Naive B cell (primary cell): ENCODE results near the gene TLE5. TPM values are rescaled to one million over a fixed set of nuclear protein-coding genes. Genes with fewer than 3 reads are reported as not detected.
"Not testable (repeated sequence)": the region's sequence is repeated elsewhere in the genome, so short reads cannot be mapped to it uniquely, and the experiment has no call there.

Experiments
- ATAC-seq, 2 donors: fragments of 150-1000 bp; cut with Tn5 transposase; 2 replicates each; pipeline ENCODE4 v1.10.0; 2021; ENCODE audit warnings: low read depth in 2 of 2, mild to moderate bottlenecking in 2 of 2, moderate library complexity in 2 of 2
- DNase-seq: peaks from one replicate; pipeline ENCODE4 v3.0.0; 2022
- H3K27ac Mint-ChIP-seq, 6 donors: one replicate each; pipeline ENCODE4 v1.8.0; 2020 to 2022; ENCODE audit warnings: mild to moderate bottlenecking in 6 of 6, mixed read lengths in 6 of 6, moderate library complexity in 5 of 6, inconsistent platforms in 2 of 6
- H3K27me3 Mint-ChIP-seq, 3 donors: one replicate each; pipeline ENCODE4 v1.8.0; 2021 to 2022; ENCODE audit warnings: mixed read lengths in 3 of 3, mild to moderate bottlenecking in 1 of 3
- H3K36me3 Mint-ChIP-seq, 2 donors: one replicate each; pipeline ENCODE4 v1.8.0; 2020 to 2022; ENCODE audit warnings: mixed read lengths in 2 of 2, inconsistent platforms in 1 of 2, mild to moderate bottlenecking in 1 of 2
- H3K4me1 Mint-ChIP-seq, 3 donors: one replicate each; pipeline ENCODE4 v1.8.0; 2020 to 2022; ENCODE audit warnings: mixed read lengths in 3 of 3, inconsistent platforms in 1 of 3, mild to moderate bottlenecking in 1 of 3, moderate library complexity in 1 of 3
- H3K4me3 Mint-ChIP-seq, 8 donors: one replicate each; pipeline ENCODE4 v1.8.0; 2020 to 2022; ENCODE audit warnings: mild to moderate bottlenecking in 8 of 8, mixed read lengths in 8 of 8, moderate library complexity in 8 of 8, inconsistent platforms in 2 of 8
- H3K9me3 Mint-ChIP-seq, 7 donors: one replicate each; pipeline ENCODE4 v1.8.0; 2020 to 2022; ENCODE audit warnings: mixed read lengths in 7 of 7, mild to moderate bottlenecking in 5 of 7, inconsistent platforms in 2 of 7, moderate library complexity in 1 of 7
- polyA plus RNA-seq, 6 donors: library from polyadenylated mRNA; unstranded; fragments of 300-500 nt; fragmentation: Illumina TruSeq; gene quantifications; one replicate each; pipeline ENCODE4 v1.2.3, GENCODE V29; 2021; ENCODE audit warnings: low read depth in 6 of 6

Gene TLE5
- polyA plus RNA-seq, 6 donors from 2014 or later: 294 to 651 (median 379) TPM

- ATAC-seq (no peak), DNase-seq (no peak)
- peaks cover 28 to 29% (median 29%) of the 10 kb centered on the region in 3 donors for H3K4me1 Mint-ChIP-seq
- H3K4me3 Mint-ChIP-seq: no peak overlapping the region
- no peaks in the 10 kb centered on the region for H3K27me3 Mint-ChIP-seq
- H3K9me3 Mint-ChIP-seq: no peaks in the 10 kb centered on the region
- H3K27ac Mint-ChIP-seq: peak overlapping the region in 4 of 6 donors; percentile 43 to 57 (median 48)
- H3K36me3 Mint-ChIP-seq: peaks cover 5 to 18% of the 10 kb centered on the region in 2 donors
These were observed 7.9 kb downstream of the TLE5 start for GRCh38 chr19:3054265-3054971.

DNA sequence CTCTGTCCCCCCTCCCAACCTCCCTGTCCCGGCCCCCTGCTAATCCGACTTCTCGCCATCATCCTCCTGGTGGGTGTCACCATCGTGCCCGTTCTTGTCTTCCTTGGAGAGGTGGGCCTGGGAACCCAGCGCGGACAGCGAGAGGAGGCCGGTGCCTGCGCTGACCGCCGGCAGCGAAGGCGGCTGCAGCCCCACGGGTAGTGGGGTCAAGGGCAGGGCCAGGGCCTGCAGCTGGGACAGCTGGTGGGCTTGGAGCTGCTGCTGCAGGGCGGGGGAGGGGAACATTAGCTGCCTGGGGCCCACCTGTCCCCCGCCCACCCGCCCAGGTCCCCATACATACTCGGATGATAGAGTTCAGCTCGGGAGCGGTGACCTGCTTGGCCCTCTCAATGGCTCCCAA, 8.5 kb downstream of the TLE5 start:
- peaks cover 32 to 33% (median 33%) of the 10 kb centered on the region in 3 donors for H3K4me1 Mint-ChIP-seq
- DNase-seq (no peak), ATAC-seq (no peak)
- H3K36me3 Mint-ChIP-seq: peaks cover 5 to 18% of the 10 kb centered on the region in 2 donors
- no peak overlapping the region for H3K4me3 Mint-ChIP-seq
- no peaks in the 10 kb centered on the region for H3K27me3 Mint-ChIP-seq
- H3K27ac Mint-ChIP-seq: no peak overlapping the region
- no peaks in the 10 kb centered on the region for H3K9me3 Mint-ChIP-seq

DNA sequence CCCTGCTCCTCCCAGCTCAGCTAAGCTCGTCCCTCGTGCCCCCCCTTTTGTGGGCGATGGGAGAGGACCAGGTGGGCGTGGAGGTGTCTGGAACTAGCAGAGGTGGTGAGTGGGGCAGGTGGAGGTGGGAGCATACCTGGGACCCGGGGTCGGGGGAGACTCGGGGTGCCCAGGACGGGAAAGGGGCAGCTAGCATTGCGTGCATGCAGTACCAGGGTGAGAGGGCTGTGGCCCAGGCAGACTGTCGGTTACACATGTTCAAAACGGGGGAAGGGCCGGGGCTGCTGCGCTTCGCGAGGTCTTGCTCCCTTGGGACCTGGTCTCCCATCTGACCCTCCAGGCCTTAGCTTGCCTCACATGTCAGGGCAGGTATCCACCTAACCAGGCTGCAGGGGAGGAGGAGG, 9.1 kb downstream of the TLE5 start:
- H3K27ac Mint-ChIP-seq: peak overlapping the region in 1 of 6 donors; percentile 67
- H3K4me3 Mint-ChIP-seq: no peak overlapping the region
- ATAC-seq (peak in 1 of 2 donors; percentile 11), DNase-seq (no peak)
- peaks cover 5 to 18% of the 10 kb centered on the region in 2 donors for H3K36me3 Mint-ChIP-seq
- peaks cover 27 to 33% (median 28%) of the 10 kb centered on the region in 3 donors for H3K4me1 Mint-ChIP-seq
- no peaks in the 10 kb centered on the region for H3K9me3 Mint-ChIP-seq
- H3K27me3 Mint-ChIP-seq: no peaks in the 10 kb centered on the region

DNA sequence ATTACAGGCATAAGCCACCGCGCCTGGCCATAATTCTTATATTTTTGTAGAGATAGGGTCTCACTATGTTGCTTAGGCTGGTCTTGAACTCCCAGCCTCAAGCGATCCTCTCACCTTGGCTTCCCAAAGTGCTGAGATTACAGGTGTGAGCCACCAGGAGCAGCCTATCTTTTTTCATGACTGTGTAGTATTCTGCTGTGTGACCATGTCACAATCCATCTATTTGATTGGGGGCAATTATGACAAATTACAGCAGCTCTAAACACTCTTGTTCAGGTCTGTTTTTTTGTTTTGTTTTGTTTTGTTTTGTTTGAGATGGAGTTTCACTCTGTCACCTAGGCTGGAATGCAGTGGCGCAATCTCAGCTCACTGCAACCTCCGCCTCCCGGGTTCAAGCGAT, 12.3 kb downstream of the TLE5 start:
- H3K4me3 Mint-ChIP-seq: peak overlapping the region in 1 of 8 donors; percentile 29
- not testable (repeated sequence) for H3K36me3 Mint-ChIP-seq, H3K9me3 Mint-ChIP-seq, DNase-seq, ATAC-seq, H3K27me3 Mint-ChIP-seq
- peaks cover 15 to 36% (median 19%) of the 10 kb centered on the region in 3 donors for H3K4me1 Mint-ChIP-seq
- peak overlapping the region in 1 of 6 donors; percentile 49 for H3K27ac Mint-ChIP-seq

DNA sequence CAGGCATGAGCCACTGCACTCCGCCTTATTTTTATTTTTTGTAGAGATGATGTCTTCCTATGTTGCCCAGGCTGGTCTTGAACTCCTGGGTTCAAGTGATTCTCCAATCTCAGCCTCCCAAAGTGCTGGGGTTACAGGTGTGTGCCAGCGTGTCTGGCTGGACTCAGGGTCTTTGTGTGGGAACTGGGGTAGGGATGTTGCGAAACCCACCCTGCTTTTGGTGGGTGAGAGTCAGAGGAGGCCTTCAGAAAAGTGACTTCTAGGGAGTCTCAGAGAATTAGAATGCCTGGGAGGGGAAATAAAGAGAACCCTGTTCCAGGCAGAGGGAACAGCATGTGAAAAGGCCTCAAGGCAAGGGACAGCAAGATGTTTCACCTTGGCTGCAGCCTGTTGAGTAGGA, 13.2 kb downstream of the TLE5 start:
- Mint-ChIP-seq H3K4me1 (peaks cover 14 to 29% (median 15%) of the 10 kb centered on the region in 3 donors), H3K36me3 (no peaks in the 10 kb centered on the region), H3K4me3 (peak overlapping the region in 3 of 8 donors; percentile 12 to 62 (median 52)), H3K9me3 (no peaks in the 10 kb centered on the region), H3K27ac (no peak overlapping the region), H3K27me3 (no peaks in the 10 kb centered on the region)
- no peak for DNase-seq
- no peak for ATAC-seq

GRCh38 chr19:3048190-3048533, 14.1 kb downstream of the TLE5 start:
- no peak for DNase-seq
- Mint-ChIP-seq H3K27ac (no peak overlapping the region), H3K4me1 (peaks cover 14 to 29% (median 15%) of the 10 kb centered on the region in 3 donors), H3K27me3 (no peaks in the 10 kb centered on the region), H3K36me3 (no peaks in the 10 kb centered on the region), H3K9me3 (no peaks in the 10 kb centered on the region), H3K4me3 (peak overlapping the region; percentile 79 to 99 (median 90))
- no peak for ATAC-seq

DNA sequence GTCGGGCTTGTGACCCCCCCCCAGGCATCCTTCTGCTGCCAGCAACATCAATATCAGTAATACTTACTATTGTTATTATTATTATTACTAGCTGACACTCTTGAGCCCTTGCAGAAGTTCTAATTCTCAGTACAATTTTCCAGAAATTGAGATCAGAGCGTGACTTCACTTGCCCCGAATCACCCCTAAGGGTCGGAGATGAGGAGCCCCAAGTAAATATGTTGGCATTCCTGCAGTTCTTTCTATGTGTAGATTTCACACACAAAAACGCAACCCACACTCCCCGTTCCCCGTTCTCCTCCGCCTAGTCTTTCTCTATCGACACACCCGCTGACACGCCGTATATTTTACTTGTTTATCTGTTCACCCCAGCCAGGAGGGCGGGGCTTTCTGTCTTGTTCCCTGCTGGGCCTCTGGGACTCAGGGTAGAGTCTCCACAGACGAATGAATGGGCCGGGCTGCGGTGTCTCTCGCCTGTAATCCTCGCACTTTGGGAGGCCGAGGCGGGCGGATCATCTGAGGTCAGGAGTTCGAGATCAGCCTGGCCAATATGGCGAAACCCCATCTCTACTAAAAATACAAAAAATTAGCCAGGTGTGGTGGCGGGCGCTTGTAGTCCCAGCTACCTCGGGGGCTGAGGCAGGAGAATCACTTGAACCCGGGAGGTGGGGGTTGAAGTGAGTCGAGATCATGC, 14.7 kb downstream of the TLE5 start:
- H3K9me3 Mint-ChIP-seq: no peaks in the 10 kb centered on the region
- peaks cover 17 to 28% (median 17%) of the 10 kb centered on the region in 3 donors for H3K4me1 Mint-ChIP-seq
- H3K27ac Mint-ChIP-seq: peak overlapping the region in 5 of 6 donors; percentile 48 to 98 (median 84)
- peaks cover 0 to under 1% (median 0%) of the 10 kb centered on the region in 3 donors for H3K27me3 Mint-ChIP-seq
- DNase-seq (peak; percentile 50), ATAC-seq (peak; percentile 84 to 87)
- no peaks in the 10 kb centered on the region for H3K36me3 Mint-ChIP-seq
- peak overlapping the region; percentile 79 to 99 (median 90) for H3K4me3 Mint-ChIP-seq

GRCh38 chr19:3046698-3047495, 15.4 kb downstream of the TLE5 start:
- ATAC-seq (peak in 1 of 2 donors; percentile 5), DNase-seq (no peak)
- H3K4me1 Mint-ChIP-seq: peaks cover 21 to 29% (median 23%) of the 10 kb centered on the region in 3 donors
- H3K27me3 Mint-ChIP-seq: peaks cover 0 to 4% (median 0%) of the 10 kb centered on the region in 3 donors
- H3K9me3 Mint-ChIP-seq: no peaks in the 10 kb centered on the region
- H3K27ac Mint-ChIP-seq: peak overlapping the region in 1 of 6 donors; percentile 77
- no peaks in the 10 kb centered on the region for H3K36me3 Mint-ChIP-seq
- H3K4me3 Mint-ChIP-seq: peak overlapping the region; percentile 79 to 99 (median 90)

GRCh38 chr19:3045885-3046697, 16.2 kb downstream of the TLE5 start:
- H3K36me3 Mint-ChIP-seq: no peaks in the 10 kb centered on the region
- DNase-seq (no peak), ATAC-seq (no peak)
- H3K4me1 Mint-ChIP-seq: peaks cover 25 to 34% (median 28%) of the 10 kb centered on the region in 3 donors
- H3K9me3 Mint-ChIP-seq: no peaks in the 10 kb centered on the region
- H3K4me3 Mint-ChIP-seq: peak overlapping the region in 7 of 8 donors; percentile 51 to 72 (median 63)
- no peak overlapping the region for H3K27ac Mint-ChIP-seq
- H3K27me3 Mint-ChIP-seq: peaks cover 0 to 4% (median 0%) of the 10 kb centered on the region in 3 donors

DNA sequence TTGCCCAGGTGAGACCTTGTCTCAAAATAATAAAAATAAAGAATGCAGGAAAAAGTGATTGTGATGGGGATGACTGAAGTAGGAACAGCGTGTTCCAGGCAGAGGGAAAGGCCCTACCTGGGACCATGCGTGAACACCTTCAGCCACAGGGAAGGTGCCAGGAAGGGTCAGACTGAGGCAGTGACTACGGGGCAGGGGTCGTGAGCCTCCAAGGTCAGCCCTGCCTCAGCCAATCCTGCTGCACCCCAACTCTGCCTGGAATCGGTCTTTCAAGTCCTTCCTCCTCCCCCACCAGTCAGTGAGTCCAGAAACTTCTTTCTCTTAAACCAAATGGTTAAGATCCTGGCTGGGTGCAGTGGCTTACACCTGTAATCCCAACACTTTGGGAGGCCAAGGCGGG, 17.1 kb downstream of the TLE5 start:
- no peaks in the 10 kb centered on the region for H3K9me3 Mint-ChIP-seq
- H3K36me3 Mint-ChIP-seq: no peaks in the 10 kb centered on the region
- H3K27me3 Mint-ChIP-seq: peaks cover 0 to 4% (median 0%) of the 10 kb centered on the region in 3 donors
- no peak overlapping the region for H3K27ac Mint-ChIP-seq
- H3K4me1 Mint-ChIP-seq: peaks cover 25 to 34% (median 28%) of the 10 kb centered on the region in 3 donors
- ATAC-seq (no peak), DNase-seq (no peak)
- H3K4me3 Mint-ChIP-seq: peak overlapping the region in 2 of 8 donors; percentile 46 to 52

DNA sequence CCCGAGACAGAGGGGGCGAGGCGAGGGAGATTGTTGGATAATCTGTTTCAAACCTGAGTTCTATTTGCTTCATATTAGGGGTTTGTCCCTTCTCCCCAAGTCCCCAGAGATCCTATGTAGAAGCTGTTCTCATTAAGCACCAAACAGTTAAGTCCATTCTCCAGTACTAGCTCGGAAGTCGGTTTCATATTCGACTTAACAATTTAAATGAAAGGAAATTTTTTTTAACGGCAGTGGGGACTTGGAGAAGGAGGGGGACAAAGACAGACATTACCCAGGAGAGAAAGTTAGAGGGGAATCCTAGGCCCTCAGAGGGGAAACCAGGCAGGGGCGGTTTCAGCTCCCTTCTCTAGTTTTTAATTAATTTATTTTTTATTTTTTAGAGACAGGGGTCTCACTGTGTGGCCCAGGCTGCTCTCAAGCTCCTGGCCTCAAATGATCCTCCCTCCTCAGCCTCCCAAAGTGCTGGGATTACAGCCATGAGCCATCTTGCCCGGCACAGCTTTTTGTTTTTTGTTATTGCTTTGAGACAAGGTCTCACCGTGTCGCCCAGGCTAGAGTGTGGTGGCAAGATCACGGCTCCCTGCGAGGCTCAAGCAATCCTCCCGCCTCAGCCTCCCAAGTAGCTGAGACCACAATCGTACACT, 19.6 kb downstream of the TLE5 start:
- peak overlapping the region in 5 of 8 donors; percentile 9 to 83 (median 47) for H3K4me3 Mint-ChIP-seq
- DNase-seq: no peak
- peak in 1 of 2 donors; percentile 11 for ATAC-seq
- no peak overlapping the region for H3K27ac Mint-ChIP-seq
- H3K4me1 Mint-ChIP-seq: peaks cover 25 to 26% (median 26%) of the 10 kb centered on the region in 3 donors
- H3K27me3 Mint-ChIP-seq: peaks cover 0 to 4% (median 0%) of the 10 kb centered on the region in 3 donors
- no peaks in the 10 kb centered on the region for H3K9me3 Mint-ChIP-seq
- H3K36me3 Mint-ChIP-seq: no peaks in the 10 kb centered on the region
